GOT3 (cell line): ENCODE measurements around the gene FSTL3.

ENCODE experiments used
- DNase-seq: peaks from one replicate; lab custom pipeline; 2025; ENCODE audit warnings: mixed read lengths; lab: John Stamatoyannopoulos, UW

FSTL3 gene

DNA sequence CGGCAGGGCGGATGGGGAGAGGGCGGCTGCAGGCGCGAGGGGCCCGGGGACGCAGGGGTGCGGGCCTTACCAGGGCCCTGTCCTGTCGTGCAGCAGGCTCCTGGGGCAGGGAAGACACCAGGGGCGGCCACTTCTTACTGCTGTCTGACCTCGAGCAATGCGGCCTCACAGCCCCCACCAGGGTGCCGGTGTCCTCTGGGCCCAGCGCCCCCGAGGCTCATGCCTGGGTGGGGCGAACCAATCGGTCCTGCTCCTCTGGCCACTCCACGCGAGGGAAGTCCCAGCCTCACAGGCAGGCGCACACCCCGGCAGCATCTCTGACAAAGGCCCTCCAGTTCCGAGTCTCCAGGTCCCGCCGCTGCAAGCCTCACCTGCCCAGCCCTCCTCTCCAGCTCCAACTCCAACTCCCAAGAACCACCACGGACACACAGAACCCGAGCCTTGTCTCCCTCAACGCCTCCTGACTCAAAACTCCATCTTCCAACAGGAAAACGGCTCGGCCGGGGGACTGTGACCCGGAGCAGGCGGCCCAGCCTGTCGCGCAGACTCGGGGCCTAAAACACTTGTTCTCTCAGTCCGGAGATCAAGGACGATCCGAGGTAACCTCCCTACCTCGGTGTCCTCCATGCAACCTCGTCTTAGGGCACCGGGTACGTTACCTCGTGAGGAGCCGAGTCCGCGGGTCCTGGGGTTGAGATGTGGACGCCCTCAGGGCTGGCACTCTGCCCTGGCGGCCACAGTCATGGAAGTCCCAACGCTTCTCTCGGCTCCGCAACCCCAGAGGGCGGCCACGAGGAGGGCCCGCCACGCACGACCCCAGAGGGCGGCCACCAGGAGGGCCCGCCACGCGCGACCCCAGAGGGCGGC lies 30.0 kb upstream of the FSTL3 start:
- DNase-seq = no peak

DNA sequence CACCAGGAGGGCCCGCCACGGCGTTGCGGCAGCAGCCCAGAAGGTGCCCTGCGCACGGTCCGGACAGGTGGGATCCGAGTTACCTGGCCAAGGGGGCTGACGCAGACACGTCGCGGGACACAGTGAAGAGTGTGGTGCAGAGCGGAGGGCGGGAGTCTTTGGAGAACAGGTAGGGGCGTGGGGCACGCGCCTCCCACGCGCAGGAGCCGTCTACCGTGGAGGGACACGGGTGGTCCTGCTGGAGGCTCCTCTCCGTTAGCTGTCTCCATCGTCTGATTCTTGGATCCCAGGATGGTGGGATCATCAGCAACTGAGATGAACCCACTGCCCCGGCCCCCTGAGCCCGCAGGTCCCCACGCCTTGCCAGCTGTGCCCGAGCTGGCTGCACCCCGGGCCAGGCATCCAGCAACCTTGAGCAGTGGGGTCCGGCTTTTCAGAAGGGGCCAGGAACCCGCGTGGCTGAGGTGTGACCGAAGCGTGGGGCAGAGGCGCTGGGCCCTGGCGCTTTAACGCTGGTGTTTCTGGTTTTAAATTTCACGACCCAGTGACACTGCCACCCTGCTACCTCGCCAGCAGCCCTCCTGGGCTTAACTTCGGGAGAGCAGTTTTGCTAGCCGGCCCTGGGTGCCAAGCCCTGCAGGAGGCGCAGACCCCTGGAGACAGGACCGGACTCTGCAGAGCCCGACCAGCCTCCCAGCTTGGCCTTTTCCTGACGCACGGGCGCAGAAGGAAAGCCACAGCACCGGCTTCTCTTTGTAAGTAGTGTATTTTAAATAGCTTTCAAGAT lies 29.2 kb upstream of the FSTL3 start:
- no peak for DNase-seq

DNA sequence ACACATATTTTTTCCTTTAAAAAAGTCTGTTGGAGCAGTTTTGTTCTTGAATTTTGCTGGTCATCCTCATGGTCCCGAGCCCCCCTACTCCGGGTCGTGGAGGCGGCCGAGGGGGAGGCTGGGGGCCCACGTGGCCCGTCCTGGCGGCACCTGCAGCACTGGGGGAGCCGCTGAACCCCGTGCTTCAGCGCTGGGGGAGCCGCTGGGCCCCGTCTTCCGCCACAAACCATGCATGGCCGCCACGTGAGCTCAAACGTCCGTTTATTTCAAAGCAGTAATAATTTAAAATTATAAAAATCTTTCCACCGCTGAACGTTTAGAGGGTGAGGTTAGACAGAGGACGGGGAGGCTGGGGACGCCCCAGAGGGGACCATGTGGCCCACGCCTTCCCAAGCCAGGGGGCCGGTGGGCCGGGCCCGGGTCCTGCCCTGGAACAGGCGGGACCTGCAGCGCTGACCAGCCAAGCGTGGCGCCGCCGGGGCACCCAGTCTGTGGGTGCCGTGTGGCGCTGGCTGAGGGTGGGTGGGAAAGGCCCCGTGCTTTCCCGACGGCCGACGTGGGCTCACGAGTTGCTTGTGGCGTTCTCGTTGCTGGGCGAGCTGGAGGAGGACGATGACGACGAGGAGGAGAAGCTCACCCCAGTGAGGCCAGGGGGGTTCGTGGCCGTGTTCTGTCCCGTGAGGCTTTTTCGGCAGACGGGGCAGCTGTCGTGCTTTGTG lies 28.5 kb upstream of the FSTL3 start:
- DNase-seq = no peak

DNA sequence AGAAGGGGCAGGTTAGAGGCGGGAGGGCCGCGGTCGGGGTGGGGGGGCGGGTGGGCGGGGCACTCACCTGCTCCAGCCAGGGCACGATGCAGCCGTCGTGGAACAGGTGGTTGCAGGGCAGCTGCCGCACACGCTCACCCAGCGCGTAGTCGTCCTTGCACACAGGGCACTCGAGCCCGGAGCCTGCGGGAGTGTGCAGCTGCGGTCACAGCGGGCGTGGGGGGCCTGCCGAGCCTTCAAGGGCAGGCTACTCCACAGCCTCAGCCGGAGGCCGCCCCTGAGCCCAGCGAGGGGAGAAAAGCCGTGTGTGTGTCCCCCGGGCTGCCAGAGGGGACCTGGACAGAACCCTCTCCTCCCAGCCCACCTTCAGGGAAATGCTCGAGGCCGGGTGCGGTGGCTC lies 27.9 kb upstream of the FSTL3 start:
- no peak for DNase-seq

DNA sequence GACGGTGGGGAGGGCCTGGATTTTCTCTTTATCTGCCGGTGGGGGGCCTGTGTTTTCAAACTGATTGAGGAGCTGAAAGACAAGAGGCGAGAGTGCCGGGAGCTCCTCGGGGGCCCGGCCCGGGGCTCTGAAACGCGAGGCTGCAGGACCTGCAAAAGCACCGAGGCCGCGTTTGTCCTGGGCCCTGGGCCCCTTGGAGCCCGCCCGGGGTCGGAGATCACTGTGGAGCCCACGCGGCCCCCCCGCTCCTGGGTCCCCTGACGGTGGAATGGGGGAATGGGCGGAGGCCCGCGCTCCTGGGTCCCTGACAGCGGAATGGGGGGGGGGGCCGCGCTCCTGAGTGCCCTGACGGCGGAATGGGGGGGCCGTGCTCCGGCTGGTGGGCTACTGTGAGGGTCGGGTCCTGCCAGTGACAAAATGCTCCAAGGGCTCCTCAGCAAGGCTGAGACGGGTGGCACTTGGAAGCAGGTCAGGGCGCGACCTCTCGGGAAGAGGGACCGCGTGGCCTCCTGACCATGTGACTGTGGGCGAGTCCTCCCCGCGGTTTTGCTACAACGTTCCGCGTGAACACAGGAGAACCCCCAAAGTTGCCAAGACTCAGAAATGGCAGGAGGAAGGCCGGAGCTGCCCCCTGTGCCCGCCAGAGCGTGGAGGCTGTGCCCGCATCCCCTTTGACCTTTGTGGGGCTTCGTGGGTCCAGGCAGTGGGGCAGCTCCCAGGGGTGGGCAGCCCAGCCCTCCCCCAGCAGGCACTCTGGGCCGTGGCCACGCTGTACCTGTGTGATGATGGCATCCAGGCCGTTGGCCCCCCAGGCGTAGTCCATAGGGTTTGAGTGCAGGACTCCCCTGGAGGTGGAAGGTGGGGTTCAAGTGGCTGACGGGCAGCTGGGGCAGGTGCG lies 27.0 kb upstream of the FSTL3 start:
- no peak for DNase-seq

DNA sequence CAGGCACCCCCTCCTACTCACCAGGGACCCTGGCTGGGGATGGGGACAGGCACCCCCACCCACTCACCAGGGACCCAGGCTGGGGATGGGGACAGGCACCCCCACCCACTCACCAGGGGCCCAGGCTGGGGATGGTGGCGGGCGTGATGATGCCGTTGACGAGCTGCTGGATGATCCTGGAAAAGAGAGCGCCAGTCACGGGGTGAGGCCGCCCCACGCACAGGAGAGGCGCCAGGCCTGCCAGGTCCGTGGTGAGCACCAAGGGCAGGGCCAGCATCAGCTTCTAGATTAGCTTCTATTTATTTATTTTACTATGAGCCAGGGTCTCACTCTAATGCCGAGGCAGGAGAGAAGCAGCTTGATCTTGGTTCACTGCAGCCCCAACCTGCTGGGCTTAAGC lies 26.1 kb upstream of the FSTL3 start:
- no peak for DNase-seq

DNA sequence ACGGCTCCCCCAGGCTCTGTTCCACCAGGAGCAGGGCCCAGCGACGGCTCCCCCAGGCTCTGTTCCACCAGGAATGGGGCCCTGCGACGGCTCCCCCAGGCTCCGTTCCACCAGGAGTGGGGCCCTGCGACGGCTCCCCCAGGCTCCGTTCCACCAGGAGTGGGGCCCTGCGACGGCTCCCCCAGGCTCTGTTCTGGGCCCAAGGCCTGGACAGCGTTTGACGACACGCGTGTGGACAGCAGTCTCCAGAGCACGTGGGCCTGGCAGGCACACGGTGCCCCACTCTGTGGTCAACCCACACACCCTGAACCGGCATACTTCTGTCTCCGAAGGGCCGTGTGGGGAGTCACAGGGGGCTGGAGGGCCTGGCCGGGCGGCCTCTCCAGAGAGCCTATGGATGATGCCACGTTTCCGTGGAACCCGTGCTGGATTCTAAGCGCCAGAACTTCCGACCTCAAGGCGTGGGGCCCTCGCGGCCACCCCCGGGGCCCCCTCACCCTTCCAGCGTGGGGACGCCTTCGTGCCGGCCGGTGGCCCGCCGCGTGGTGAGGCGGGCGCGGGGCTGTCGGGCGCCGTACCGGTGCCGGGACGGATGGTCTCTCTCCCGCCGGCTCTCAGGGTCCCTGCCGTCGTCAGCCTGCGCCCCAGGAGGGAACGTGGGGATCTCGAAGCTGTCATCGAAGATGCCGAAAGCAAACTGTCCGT lies 24.9 kb upstream of the FSTL3 start:
- DNase-seq = no peak

DNA sequence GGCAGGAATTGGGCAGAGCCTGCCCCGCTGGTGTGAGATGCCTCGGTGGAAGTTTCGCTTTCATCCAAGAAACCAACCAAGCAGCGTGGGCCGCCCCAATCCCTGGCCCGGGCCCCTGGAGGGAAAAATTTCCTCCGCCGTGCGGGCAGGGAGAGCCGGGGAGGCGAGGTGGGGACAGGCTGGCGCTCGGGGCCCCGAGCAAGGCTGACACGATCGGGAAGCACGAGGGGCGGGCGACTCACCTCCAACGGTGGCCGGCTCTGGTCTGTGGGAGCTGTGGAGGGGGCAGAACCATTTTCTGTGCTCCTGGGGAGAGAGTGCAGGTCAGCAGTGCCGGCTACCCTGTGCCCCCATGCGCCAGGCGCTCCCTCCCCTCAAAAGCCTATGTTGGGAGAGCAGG lies 24.2 kb upstream of the FSTL3 start:
- DNase-seq = no peak

DNA sequence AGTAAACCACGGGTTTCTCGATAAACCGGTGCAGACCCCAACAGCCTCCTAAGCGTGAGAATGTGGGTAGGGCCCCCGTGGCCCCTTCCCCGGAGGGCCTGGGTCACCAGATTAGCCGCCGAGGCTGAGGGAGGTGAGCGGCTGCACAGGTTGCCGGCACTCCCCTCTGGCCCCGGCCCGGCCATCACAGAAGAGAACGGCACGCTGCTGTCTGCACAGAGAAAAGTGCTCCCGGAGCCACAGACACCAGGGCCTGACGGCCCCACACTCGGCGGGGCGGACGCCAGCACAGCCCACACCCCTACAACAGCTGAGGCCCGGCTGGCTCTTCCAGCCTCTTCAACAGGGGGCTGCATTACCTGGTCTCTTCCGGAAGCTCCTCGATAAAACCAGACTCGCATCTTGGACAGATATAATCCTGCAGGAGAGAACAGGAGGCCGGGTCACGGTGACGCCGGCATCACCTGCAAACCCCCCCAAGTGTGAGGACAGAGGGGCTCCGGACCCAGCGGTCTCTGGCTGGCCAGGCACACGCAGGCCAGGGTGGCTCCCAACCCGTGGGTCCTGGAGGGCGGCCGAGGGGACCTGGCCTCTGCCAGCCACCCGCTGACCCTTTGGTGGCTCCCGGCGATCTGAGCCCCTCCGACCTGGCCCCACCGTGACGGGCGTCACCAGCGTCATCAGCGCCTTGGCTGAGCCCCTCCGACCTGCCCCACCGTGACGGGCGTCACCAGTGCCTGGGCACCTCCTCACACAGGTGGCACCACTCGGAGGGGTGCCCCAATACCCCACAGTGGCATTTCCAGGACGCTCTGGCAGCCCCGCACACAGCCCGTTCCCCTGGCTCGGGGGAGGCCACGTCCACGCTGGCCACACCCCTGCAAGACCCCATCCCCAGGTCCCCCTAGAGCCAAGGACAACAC lies 23.5 kb upstream of the FSTL3 start:
- no peak for DNase-seq

DNA sequence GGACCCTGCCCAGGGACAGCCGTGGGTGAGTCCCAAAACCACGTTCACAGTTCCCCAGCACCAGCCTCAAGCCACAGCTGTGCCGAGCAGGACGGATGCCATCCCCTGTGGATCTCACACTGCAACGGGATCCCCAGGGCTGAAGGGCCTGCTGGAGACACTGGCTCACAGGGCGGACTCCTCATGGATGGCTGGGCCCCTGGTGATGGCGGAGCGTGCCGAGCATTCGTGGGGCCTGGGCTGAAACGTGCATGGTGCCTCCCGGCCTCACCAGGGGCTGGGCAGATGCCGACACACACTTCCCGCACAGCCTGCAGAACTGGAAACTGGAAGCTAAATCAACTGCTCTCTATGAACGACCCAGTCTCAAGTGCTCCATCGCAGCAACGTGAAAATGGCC lies 22.8 kb upstream of the FSTL3 start:
- DNase-seq = no peak

DNA sequence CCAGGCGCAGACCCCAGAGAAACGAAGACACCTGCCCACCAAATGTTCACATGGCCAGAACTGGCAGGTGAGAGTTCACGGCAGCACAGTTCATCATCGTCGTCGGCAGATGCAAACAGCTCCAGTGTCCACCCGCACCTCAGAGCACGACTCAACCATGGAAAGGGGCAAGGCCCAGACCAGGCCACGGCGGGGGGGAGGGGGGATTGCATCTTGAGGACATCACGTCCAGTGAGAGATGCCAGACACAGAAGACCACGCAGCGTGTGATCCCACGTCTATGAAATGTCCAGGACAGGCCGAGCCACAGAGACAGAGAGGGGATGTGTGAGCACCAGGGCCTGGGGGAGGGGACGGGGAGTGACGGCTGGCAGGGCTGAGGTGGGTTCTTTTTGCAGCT lies 20.5 kb upstream of the FSTL3 start:
- DNase-seq = no peak

DNA sequence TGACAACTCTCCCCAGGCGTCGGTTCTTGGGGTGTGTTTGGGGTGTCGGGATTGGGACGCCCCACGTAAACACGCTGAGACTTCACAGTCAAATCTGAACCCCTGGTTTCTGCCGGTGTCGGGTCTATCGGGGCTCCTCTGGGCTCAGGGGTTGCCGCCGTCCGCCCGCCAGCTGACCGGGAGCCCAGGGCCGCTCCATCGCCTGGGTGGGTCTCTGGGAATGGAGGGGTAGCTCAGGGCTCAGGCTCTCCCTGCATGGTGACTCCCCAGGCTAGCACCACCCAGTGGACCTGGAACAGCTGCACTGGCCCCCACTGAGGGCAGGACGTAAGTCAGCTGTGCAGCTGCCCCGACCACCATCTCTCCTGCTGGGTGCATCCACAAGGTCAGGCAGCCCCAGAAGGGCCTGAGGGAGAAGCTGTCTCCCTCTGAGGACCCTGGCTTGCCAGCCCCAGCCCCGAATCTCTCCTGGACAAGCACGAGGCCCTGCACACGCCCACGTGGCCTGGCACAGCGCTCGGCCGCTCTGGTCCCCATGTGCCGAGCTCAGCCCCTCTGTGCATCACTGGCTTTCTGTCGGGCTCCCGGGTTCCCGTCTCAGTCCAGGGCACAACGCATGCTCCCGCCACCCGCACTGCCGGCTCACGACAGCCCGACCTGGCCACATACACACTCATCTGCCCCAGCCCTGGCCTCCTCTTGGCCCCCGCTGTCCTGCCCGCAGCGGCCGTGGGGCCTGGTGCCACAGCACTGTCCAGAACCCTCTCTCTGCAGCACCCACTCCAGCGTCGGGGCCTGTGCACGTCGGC lies 19.2 kb upstream of the FSTL3 start:
- no peak for DNase-seq

DNA sequence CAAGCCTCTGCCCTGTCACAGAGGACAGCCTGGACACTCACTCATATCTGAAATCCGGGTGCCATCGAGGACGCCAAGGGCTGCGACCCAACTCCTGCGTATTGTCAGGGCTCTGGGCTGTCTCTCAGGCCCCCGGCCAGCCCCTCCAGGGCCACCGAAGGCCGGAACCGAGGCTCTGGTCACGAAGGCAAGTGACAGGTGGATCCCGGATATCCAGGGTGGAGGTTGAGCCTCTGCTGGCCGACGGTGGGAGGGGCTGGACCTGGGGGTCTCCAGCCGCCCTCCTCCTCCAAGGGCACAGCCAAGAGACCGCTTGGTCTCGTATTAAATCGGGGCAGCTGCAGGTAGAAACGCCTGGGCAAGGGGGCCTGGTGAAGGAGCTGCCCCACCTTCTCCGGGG lies 18.6 kb upstream of the FSTL3 start:
- no peak for DNase-seq

DNA sequence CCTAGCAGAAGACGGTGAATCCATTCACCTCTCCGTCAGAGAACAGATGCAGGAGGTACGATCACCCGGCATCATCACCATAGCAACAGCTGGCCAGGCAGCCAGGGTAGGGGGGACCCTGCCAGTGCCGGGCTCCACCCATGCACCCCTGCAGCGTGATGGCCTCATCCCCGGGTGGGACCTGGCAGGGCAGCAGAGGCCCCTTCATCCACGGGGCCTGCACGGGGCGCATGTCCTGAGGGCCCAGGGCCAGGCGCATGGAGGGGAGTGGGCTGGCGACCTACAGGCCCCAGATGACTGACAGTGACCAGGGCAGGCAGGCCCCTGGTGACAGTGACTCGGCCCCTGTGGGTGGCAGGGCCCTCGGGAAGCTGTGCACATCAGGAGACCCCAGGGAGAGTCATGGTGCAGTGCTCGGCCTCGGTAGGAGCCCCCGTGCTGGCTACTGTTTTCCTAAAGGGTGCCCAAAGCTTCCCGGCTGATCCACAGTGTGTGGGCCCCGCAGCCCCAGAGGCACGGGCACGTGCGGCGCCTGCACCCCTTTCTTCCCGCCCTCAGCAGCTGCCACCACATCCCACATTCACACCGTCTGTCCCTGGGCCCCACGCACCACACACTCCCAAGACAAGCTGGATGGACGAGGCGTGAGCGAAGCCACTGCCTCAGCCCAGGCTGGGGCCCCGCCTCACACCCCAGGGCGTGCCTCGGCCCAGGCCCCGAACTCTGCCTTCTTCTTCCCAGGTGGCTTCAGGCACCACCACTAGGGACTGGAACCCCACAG lies 17.9 kb upstream of the FSTL3 start:
- no peak for DNase-seq

DNA sequence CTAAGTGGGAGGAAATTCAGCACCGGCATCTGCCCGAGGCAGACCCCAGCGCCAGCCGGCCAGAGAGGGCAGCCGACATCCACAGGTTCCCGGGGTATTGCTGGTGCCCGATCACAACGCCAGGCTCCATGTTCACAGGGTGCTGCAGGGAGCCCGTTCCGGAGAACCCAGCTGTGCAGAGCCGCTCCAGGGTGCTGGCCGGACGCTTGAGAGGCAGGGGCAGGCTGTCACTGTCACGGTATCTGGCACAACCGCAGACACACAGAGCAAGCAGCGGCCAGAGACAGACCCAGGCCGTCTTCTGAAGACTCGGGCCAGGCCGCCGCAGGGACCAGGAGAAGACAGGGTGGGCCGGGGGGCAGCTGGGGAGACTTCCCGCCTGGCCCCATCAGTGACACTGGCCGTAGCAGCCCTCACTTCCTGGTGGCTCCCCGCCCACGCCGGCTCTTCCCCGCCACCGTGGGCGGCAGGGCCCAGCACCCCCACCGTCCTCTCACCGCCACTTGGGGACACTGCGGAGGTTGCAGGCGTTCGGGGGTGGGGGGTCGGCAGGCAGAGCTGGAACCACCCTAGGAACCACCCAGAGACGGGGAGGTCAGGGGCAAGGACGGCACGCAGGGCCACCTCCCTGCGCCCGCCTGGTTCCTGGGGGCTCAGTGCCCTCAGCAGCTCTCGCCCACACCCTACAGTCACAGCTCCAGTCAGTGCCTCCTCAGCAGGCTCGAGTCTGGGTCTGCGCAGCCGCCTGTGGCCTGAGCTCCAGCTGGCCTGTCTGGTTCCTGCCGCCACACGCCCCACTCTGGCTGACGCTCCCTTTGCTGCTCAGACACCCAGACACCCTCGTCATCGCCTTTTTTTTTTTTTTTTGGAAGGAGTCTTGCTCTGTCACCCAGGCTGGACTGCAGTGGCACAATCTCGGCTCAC lies 17.0 kb upstream of the FSTL3 start:
- no peak for DNase-seq

DNA sequence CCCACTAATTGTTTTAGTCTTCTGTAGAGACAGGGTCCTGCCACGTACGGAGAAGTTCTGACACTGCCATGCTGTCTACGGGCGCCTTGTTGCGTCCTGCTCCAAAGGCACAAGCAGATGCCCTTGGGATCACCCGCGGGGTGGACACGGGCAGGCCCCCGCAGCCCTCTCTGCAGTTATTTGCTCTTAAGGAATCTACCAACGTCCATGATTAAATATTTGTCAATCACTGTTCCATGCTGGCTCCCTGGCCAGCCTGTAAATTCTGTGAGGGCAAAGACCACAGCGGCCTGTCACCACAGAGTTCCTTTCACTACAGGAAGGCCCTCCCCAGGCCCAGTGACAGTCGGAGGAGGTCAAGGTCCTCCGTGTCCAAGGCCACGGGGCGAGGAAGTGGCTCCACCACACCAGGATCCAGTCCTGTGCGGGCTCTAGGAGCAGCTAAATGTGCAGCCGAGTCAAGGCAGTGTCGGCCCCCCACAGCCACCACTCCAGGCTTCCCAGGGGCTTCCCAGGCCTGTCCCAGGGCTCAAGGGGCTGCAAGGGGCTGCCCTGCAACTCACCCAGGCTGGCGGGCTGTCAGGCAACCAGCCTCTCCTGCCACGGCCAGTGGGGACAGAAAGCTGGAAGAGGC lies 15.3 kb upstream of the FSTL3 start:
- DNase-seq = no peak
